ENCODE data around the gene TRPM8. TPM values are rescaled to one million over a fixed set of nuclear protein-coding genes. Genes with fewer than 3 reads are reported as not detected.

Gene TRPM8
- total RNA-seq, 4 donors from 2014 or later, result not detected

DNA sequence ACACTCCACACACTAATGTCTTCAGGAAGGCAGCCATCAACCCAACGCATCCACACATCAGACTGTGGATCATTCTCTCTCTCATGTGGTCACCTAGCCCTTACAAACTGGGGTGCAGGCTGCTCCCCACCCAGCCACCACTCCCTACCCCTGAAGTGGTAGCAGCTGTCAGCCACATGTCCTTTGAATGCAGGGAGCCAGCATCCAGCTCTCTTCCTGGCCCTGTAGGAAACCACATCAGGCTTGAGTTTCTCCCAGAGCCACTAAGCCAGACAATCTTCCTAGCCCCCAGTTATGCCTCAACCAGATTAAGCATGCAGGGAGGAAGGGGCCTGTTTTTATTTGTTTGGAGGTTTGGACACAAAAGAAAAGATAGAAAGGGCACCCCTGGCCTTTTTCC, 80.5 kb downstream of the TRPM8 start:
- in situ Hi-C loops (cut with MboI; ENCODE audit: low sequenced_read_pairs in 4 of 4), result loop anchor here in 2 of 4 donors (25.0 kb wide), 1 partner anchor 540 kb away; no protein-coding TSS in a partner anchor

DNA sequence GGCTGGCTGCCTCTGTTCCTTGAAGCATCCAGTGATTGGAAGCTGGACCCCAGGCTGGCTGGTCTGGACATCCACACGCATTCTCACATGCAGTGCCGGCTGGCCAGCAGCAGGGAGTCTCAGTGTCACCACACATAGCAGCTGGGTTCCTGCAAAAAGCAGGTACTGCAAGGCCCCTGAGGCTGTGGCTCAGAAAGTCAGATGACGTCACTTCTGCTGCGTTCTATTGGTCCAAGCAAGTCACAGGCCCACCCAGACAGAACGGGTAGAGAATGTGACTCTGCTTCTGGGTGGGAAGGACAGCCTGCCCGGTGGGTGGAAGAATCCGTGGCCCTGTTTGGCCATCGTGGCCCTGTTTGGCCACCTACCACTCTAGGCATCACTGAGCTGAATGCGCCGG, 82.0 kb downstream of the TRPM8 start:
- no peak for ATAC-seq
- Histone ChIP-seq H3K27me3 (no peaks in the 10 kb centered on the region), H3K4me1 (no peaks in the 10 kb centered on the region), H3K36me3 (no peaks in the 10 kb centered on the region), H3K27ac (no peak overlapping the region), H3K4me3 (no peak overlapping the region), H3K9me3 (no peaks in the 10 kb centered on the region)
- intact Hi-C loops (cut with DNase I; ENCODE audit: low total_unique reads), result no loop called here
- in situ Hi-C loops (cut with MboI; ENCODE audit: low sequenced_read_pairs in 4 of 4), result loop anchor here in 2 of 4 donors (25.0 kb wide), 1 partner anchor 538 kb away; no protein-coding TSS in a partner anchor
- DNase-seq, result no peak
- TF ChIP-seq POLR2A (IDR thresholded peaks at IDR 0.05), result no peak
- TF ChIP-seq, protein P1, sequence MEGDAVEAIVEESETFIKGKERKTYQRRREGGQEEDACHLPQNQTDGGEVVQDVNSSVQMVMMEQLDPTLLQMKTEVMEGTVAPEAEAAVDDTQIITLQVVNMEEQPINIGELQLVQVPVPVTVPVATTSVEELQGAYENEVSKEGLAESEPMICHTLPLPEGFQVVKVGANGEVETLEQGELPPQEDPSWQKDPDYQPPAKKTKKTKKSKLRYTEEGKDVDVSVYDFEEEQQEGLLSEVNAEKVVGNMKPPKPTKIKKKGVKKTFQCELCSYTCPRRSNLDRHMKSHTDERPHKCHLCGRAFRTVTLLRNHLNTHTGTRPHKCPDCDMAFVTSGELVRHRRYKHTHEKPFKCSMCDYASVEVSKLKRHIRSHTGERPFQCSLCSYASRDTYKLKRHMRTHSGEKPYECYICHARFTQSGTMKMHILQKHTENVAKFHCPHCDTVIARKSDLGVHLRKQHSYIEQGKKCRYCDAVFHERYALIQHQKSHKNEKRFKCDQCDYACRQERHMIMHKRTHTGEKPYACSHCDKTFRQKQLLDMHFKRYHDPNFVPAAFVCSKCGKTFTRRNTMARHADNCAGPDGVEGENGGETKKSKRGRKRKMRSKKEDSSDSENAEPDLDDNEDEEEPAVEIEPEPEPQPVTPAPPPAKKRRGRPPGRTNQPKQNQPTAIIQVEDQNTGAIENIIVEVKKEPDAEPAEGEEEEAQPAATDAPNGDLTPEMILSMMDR (IDR thresholded peaks at IDR 0.05 in 4 of 5, conservative IDR thresholded peaks at IDR 0.05 in 1 of 5), result no peak

More for the DNA sequence above, 80.5 kb downstream of the TRPM8 start:
- no peak for DNase-seq
- no peaks in the 10 kb centered on the region for H3K27me3 ChIP-seq
- no peaks in the 10 kb centered on the region for H3K9me3 ChIP-seq
- intact Hi-C loops (cut with DNase I; ENCODE audit: low total_unique reads), result no loop called here
- ATAC-seq, result no peak
- H3K36me3 ChIP-seq, result no peaks in the 10 kb centered on the region
- H3K27ac ChIP-seq, result no peak overlapping the region
- no peak overlapping the region for H3K4me3 ChIP-seq
- TF ChIP-seq, protein P1 (IDR thresholded peaks at IDR 0.05 in 4 of 5, conservative IDR thresholded peaks at IDR 0.05 in 1 of 5), result no peak
- no peak for TF ChIP-seq POLR2A (IDR thresholded peaks at IDR 0.05)
- no peaks in the 10 kb centered on the region for H3K4me1 ChIP-seq

DNA sequence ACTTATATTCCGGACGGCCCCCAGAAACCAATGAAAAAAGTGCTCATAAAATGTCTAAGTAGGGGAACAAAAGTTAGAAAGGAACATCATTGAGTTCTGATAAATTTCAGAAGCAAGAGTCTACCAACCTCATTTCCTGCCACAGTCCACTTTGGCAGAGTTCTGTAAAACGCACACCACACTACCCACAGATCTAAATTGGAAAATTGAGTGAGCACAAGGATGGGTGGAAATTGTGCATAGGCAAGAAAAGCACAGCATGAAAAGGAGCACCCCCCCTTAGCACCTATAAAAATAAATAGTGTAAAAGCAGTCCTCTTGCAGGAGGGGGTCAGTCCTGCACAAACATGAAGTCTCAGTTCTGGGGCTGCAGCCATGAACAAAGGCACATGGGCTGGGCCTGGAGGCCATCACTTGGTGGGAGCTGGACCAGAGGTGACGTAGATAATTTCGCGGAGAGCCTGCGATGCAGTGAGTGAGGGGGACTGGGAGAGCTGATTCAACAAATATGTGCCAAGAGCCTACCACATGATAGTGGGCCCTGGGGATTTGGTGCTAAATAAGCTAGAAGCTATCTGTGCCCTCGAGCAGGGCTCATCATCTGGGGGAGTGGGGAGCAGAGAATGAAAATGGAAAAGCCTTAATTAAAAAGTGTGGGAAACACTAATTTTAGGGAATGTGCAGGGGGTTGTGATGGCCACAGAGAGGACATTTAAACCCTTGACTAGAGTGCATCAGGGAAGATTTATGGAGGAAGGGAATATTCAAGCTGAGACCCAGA, 84.4 kb downstream of the TRPM8 start:
- no peak overlapping the region for H3K27ac ChIP-seq
- DNase-seq, result no peak
- H3K4me3 ChIP-seq, result no peak overlapping the region
- no peak for ATAC-seq
- no peak for TF ChIP-seq POLR2A (IDR thresholded peaks at IDR 0.05)
- TF ChIP-seq, protein P1 (IDR thresholded peaks at IDR 0.05 in 4 of 5, conservative IDR thresholded peaks at IDR 0.05 in 1 of 5), result no peak
- intact Hi-C loops (cut with DNase I; ENCODE audit: low total_unique reads), result no loop called here
- in situ Hi-C loops (cut with MboI; ENCODE audit: low sequenced_read_pairs in 4 of 4), result no loop called here
- no peaks in the 10 kb centered on the region for H3K4me1 ChIP-seq
- no peaks in the 10 kb centered on the region for H3K9me3 ChIP-seq
- no peaks in the 10 kb centered on the region for H3K27me3 ChIP-seq
- no peaks in the 10 kb centered on the region for H3K36me3 ChIP-seq

DNA sequence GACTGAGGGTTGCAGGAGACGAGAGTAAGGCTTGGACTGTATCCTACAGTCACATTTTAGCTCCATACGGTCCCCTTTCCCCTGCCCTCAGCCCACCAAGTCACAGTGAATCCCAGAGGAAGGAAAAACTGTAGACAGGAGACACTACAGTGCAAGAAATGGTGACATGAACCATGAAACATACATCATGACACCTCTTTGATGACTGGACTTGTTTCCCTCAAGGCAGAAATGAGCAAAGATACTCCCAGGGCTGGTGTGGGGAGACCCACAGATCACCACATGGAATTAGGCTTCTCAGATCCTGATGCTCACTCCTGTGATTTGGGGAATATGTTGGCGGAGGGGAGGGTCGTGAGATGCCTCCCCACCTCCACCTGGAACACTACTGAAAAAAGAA, 85.1 kb downstream of the TRPM8 start:
- Histone ChIP-seq H3K9me3 (no peaks in the 10 kb centered on the region), H3K4me1 (no peaks in the 10 kb centered on the region), H3K4me3 (no peak overlapping the region), H3K27ac (no peak overlapping the region), H3K27me3 (no peaks in the 10 kb centered on the region), H3K36me3 (no peaks in the 10 kb centered on the region)
- intact Hi-C loops (cut with DNase I; ENCODE audit: low total_unique reads), result no loop called here
- in situ Hi-C loops (cut with MboI; ENCODE audit: low sequenced_read_pairs in 4 of 4), result no loop called here
- ATAC-seq (no peak), DNase-seq (no peak)
- TF ChIP-seq POLR2A (IDR thresholded peaks at IDR 0.05), result no peak
- TF ChIP-seq, protein P1 (IDR thresholded peaks at IDR 0.05 in 4 of 5, conservative IDR thresholded peaks at IDR 0.05 in 1 of 5), result no peak
